K562 (cell line): ENCODE data around the gene GATB.

Experiments used
- BCL6 ChIP-seq: fragments of 250-450 bp; sonication (Bioruptor Pico); IDR thresholded peaks from 2 replicates; pipeline ENCODE4 v1.4.0; 2020
- BRCA1 ChIP-seq, 2 experiments: fragments of 450-650 bp in 1 of 2; sonication (generic) in 1 of 2; formaldehyde crosslinking in 1 of 2; IDR thresholded peaks; 2 replicates each; pipeline versions ENCODE4 v1.5.0 to v1.6.1; 2017 to 2020; ENCODE audit warnings: mild to moderate bottlenecking in 1 of 2, missing genetic modification reagents in 1 of 2
- CREB5 ChIP-seq: fragments of 250-450 bp; sonication (Bioruptor Pico); IDR thresholded peaks from 2 replicates; pipeline ENCODE4 v1.5.0; 2020; ENCODE audit warnings: mild to moderate bottlenecking
- EZH2 ChIP-seq: IDR thresholded peaks from 2 replicates; pipeline ENCODE4 v1.6.1; 2012; ENCODE audit warnings: low read depth, mild to moderate bottlenecking, inconsistent platforms, low read length, borderline replicate concordance
- HMGN3 ChIP-seq: IDR thresholded peaks from 2 replicates; pipeline ENCODE4 v1.6.1; 2011; ENCODE audit warnings: borderline replicate concordance, low read depth, mild to moderate bottlenecking, mixed read lengths, low read length; ENCODE audit not compliant: insufficient read length; ENCODE audit errors: extremely low read depth
- MXI1 ChIP-seq: IDR thresholded peaks from 2 replicates; pipeline ENCODE4 v1.6.1; 2011; ENCODE audit warnings: low read depth, mild to moderate bottlenecking, improper control_type of control experiment, low read length
- RAD21 ChIP-seq, 2 experiments: fragments of 250-450 bp in 1 of 2; fragments of 450-650 bp in 1 of 2; sonication (Bioruptor Pico) in 1 of 2; formaldehyde crosslinking in 1 of 2; IDR thresholded peaks in 1 of 2; conservative IDR thresholded peaks in 1 of 2; 2 replicates each; pipeline versions ENCODE4 v1.4.0 to v1.8.0; 2020 to 2022; ENCODE audit warnings: mild to moderate bottlenecking in 2 of 2, moderate library complexity in 1 of 2
- SIN3B ChIP-seq: fragments of 450-650 bp; IDR thresholded peaks from 2 replicates; pipeline ENCODE4 v1.6.1; 2017; ENCODE audit warnings: low read depth, mild to moderate bottlenecking, moderate library complexity
- TARDBP ChIP-seq: fragments of 450-650 bp; IDR thresholded peaks from 2 replicates; pipeline ENCODE4 v1.6.1; 2016
- TF ChIP-seq, protein P1 (sequence below), 3 experiments: IDR thresholded peaks in 2 of 3; conservative IDR thresholded peaks in 1 of 3; 2 replicates each; pipeline ENCODE4 v1.5.1; 2011 to 2012; ENCODE audit warnings: low read length in 3 of 3, mild to moderate bottlenecking in 3 of 3, control low read depth in 2 of 3, improper control_type of control experiment in 1 of 3, inconsistent platforms in 1 of 3, low read depth in 1 of 3, mixed read lengths in 1 of 3, moderate library complexity in 1 of 3; ENCODE audit not compliant: insufficient read depth in 2 of 3
- TF ChIP-seq, protein P2 (sequence below): sonication (generic); formaldehyde crosslinking; IDR thresholded peaks from 2 replicates; pipeline ENCODE4 v1.8.0; 2023; ENCODE audit warnings: mild to moderate bottlenecking, missing genetic modification reagents
- TF ChIP-seq, protein P3 (sequence below), 2 experiments: fragments of 450-650 bp; formaldehyde crosslinking in 1 of 2; IDR thresholded peaks; 2 replicates each; pipeline versions ENCODE4 v1.4.0 to v1.6.1; 2014 to 2020; ENCODE audit warnings: mild to moderate bottlenecking in 2 of 2, borderline replicate concordance in 1 of 2, low read depth in 1 of 2

DNA sequence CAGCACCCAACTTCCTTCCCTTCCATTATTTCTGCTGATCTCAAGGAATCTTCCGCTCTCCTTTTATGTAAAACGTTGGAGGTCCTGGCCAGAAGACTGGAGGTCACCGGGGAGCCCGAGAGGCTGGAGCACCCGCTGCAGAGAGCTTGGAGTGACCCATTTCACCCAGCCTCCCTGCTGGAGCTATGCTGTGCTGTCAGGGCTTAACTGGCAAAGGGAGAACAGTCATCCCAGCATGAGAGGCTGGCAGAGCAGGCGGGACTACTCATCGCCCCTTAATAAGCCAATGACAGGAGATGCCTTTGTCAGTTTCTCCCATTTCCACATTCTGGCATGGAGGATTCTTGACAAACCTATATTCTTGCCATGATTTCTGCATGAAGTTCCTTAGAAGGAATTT lies 98.9 kb downstream of the GATB start:
- TF ChIP-seq, protein P1, sequence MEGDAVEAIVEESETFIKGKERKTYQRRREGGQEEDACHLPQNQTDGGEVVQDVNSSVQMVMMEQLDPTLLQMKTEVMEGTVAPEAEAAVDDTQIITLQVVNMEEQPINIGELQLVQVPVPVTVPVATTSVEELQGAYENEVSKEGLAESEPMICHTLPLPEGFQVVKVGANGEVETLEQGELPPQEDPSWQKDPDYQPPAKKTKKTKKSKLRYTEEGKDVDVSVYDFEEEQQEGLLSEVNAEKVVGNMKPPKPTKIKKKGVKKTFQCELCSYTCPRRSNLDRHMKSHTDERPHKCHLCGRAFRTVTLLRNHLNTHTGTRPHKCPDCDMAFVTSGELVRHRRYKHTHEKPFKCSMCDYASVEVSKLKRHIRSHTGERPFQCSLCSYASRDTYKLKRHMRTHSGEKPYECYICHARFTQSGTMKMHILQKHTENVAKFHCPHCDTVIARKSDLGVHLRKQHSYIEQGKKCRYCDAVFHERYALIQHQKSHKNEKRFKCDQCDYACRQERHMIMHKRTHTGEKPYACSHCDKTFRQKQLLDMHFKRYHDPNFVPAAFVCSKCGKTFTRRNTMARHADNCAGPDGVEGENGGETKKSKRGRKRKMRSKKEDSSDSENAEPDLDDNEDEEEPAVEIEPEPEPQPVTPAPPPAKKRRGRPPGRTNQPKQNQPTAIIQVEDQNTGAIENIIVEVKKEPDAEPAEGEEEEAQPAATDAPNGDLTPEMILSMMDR (IDR thresholded peaks at IDR 0.05 in 2 of 3, conservative IDR thresholded peaks at IDR 0.05 in 1 of 3; ENCODE audit: insufficient read depth in 2 of 3, low read depth in 1 of 3, low read length in 3 of 3), result no peak
- TF ChIP-seq BCL6 (CRISPR knock-in tag), result no peak
- TF ChIP-seq MXI1, result no peak
- TF ChIP-seq BRCA1 (IDR thresholded peaks at IDR 0.05), result no peak
- TF ChIP-seq BRCA1 (CRISPR knock-in tag; IDR thresholded peaks at IDR 0.05), result no peak
- no peak for TF ChIP-seq RAD21 (CRISPR knock-in tag; conservative IDR thresholded peaks at IDR 0.05 in 1 of 2, IDR thresholded peaks at IDR 0.05 in 1 of 2)
- TF ChIP-seq, protein P2, sequence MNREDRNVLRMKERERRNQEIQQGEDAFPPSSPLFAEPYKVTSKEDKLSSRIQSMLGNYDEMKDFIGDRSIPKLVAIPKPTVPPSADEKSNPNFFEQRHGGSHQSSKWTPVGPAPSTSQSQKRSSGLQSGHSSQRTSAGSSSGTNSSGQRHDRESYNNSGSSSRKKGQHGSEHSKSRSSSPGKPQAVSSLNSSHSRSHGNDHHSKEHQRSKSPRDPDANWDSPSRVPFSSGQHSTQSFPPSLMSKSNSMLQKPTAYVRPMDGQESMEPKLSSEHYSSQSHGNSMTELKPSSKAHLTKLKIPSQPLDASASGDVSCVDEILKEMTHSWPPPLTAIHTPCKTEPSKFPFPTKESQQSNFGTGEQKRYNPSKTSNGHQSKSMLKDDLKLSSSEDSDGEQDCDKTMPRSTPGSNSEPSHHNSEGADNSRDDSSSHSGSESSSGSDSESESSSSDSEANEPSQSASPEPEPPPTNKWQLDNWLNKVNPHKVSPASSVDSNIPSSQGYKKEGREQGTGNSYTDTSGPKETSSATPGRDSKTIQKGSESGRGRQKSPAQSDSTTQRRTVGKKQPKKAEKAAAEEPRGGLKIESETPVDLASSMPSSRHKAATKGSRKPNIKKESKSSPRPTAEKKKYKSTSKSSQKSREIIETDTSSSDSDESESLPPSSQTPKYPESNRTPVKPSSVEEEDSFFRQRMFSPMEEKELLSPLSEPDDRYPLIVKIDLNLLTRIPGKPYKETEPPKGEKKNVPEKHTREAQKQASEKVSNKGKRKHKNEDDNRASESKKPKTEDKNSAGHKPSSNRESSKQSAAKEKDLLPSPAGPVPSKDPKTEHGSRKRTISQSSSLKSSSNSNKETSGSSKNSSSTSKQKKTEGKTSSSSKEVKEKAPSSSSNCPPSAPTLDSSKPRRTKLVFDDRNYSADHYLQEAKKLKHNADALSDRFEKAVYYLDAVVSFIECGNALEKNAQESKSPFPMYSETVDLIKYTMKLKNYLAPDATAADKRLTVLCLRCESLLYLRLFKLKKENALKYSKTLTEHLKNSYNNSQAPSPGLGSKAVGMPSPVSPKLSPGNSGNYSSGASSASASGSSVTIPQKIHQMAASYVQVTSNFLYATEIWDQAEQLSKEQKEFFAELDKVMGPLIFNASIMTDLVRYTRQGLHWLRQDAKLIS (CRISPR knock-in tag), result no peak
- no peak for TF ChIP-seq SIN3B
- TF ChIP-seq CREB5 (CRISPR knock-in tag), result no peak
- no peak for TF ChIP-seq HMGN3
- TF ChIP-seq EZH2, result no peak
- TF ChIP-seq, protein P3, sequence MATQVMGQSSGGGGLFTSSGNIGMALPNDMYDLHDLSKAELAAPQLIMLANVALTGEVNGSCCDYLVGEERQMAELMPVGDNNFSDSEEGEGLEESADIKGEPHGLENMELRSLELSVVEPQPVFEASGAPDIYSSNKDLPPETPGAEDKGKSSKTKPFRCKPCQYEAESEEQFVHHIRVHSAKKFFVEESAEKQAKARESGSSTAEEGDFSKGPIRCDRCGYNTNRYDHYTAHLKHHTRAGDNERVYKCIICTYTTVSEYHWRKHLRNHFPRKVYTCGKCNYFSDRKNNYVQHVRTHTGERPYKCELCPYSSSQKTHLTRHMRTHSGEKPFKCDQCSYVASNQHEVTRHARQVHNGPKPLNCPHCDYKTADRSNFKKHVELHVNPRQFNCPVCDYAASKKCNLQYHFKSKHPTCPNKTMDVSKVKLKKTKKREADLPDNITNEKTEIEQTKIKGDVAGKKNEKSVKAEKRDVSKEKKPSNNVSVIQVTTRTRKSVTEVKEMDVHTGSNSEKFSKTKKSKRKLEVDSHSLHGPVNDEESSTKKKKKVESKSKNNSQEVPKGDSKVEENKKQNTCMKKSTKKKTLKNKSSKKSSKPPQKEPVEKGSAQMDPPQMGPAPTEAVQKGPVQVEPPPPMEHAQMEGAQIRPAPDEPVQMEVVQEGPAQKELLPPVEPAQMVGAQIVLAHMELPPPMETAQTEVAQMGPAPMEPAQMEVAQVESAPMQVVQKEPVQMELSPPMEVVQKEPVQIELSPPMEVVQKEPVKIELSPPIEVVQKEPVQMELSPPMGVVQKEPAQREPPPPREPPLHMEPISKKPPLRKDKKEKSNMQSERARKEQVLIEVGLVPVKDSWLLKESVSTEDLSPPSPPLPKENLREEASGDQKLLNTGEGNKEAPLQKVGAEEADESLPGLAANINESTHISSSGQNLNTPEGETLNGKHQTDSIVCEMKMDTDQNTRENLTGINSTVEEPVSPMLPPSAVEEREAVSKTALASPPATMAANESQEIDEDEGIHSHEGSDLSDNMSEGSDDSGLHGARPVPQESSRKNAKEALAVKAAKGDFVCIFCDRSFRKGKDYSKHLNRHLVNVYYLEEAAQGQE (IDR thresholded peaks at IDR 0.05; ENCODE audit: borderline replicate concordance), result no peak
- TF ChIP-seq, protein P3 (CRISPR knock-in tag; IDR thresholded peaks at IDR 0.05; ENCODE audit: low read depth), result no peak
- TF ChIP-seq TARDBP, result no peak
